Melanocyte of skin (primary cell): ENCODE measurements around the gene SLC25A13. TPM values are rescaled to one million over a fixed set of nuclear protein-coding genes. Genes with fewer than 3 reads are reported as not detected.

ENCODE experiments used
- small RNA-seq, 2 donors: library from RNA; depleted of rRNA; stranded (forward); fragments of <200 nt; gene quantifications; one replicate each; pipeline ENCODE3, GENCODE V24; 2012
- total RNA-seq, 2 donors: library from RNA; depleted of rRNA; stranded (reverse); fragments of >200 nt; gene quantifications; 2 replicates each; pipeline ENCODE4 v1.2.3, GENCODE V29; 2012

Gene SLC25A13
- total RNA-seq, result 10 to 100 TPM; 48.5 to 59.3 TPM

DNA sequence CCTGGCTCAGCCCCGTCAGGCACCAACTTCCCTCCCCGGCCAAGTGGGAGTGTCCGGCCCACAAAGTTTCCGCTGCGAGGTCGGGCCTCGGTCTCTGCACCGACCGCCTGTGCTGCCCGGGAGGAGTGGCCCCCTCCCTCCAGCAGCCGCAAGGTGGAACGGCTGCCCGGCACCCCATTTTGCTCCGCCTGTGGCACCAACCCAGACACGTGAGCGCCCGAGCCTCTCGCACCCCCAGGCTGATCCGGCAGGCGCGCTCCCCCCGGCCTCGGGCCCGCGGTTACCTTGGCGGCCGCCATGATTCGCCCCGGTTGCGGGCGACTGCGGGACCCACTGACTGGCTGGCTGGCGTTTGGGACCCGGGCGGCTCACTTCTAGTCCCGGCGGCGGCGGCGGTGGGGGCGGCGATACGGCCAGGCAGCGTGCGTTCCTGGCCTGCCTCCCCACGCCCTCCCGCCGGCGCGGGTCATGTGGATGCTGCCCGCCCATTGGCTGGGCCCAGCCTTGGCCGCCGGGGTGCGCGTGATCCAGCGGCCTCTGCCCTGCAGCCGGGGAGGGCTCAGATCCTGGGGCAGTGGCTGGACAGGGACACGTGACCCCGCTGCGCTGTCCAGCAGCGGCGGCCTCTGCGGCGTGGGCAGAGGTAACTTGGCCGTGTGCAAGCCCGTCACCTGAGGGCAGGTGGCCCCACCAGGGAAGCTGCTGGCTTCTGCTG is at the start of gene SLC25A13:
Gene SLC25A13 (minus strand): TSS at position 441 of the 715 bp plus-strand sequence. CDS start 142 bp downstream, at position 299.

Small RNA genes lying within 50 kb of the gene (small RNA-seq; reads per million reads assigned to genes)
- 0 reads per million in 2 donors for gene AC084368.1
- gene MIR591, result 0 reads per million in 2 donors
- 0 reads per million in 2 donors for gene RNU6-364P
- 0.06 to 0.47 reads per million in 2 donors for gene RNU6-532P
